Right lobe of liver (tissue), 4 donors: ENCODE results near the gene SLC38A3.

Experiments
- CTCF ChIP-seq, 4 donors: fragments of 200-600 bp in 3 of 4; fragments of 450-650 bp in 1 of 4; IDR thresholded peaks; one replicate each; pipeline versions ENCODE4 v1.5.1 to v1.8.0; 2016 to 2022; ENCODE audit warnings: antibody characterized with exemption in 4 of 4, mild to moderate bottlenecking in 2 of 4
- POLR2A ChIP-seq: fragments of 450-650 bp; IDR thresholded peaks from one replicate; pipeline ENCODE4 v1.6.1; 2017; ENCODE audit warnings: antibody characterized with exemption, mild to moderate bottlenecking
- donor health status: DM: no; HTN: no; CAD: no.
- donor health status: DM: no; HTN: no; CAD: no.
- donor health status: DM: no; HTN: yes; CAD: no.

GRCh38 chr3:50258029-50258680, 53.1 kb downstream of the SLC38A3 start:
- TF ChIP-seq POLR2A (no peak), CTCF (IDR thresholded peaks at IDR 0.05) (no peak)
